B cell (primary cell): ENCODE measurements around the gene EBF3. TPM values are rescaled to one million over a fixed set of nuclear protein-coding genes. Genes with fewer than 3 reads are reported as not detected.

ENCODE experiments used
- ATAC-seq: fragments of 200-7000 bp; cut with Tn5 transposase; one replicate; pipeline ENCODE4 v1.10.0; 2021; ENCODE audit warnings: low read depth, mild to moderate bottlenecking, moderate number of reproducible peaks, moderate library complexity
- CTCF ChIA-PET: fragments of 350-600 bp; sonication (Branson Sonifier 250); formaldehyde crosslinking; loops from one replicate; lab custom pipeline; 2021; ENCODE audit warnings: antibody characterized with exemption, inconsistent platforms; lab: Charles Lee
- POLR2A ChIA-PET: fragments of 350-600 bp; sonication (Branson Sonifier 250); formaldehyde crosslinking; loops from one replicate; lab custom pipeline; 2021; ENCODE audit warnings: antibody characterized with exemption; lab: Charles Lee
- DNase-seq: peaks from one replicate; pipeline ENCODE4 v3.0.0; 2013
- H2AFZ ChIP-seq: 2 replicates; pipeline ENCODE4 v1.6.1; 2012; ENCODE audit warnings: mild to moderate bottlenecking, low read depth, low read length; ENCODE audit not compliant: insufficient read depth, poor library complexity, severe bottlenecking
- H3K27ac ChIP-seq, 2 donors: 1 replicate in 1 of 2; 2 replicates in 1 of 2; pipeline ENCODE4 v1.5.1; 2012 to 2013; ENCODE audit warnings: low read length in 2 of 2, mild to moderate bottlenecking in 2 of 2, moderate library complexity in 1 of 2
- H3K27me3 ChIP-seq, 4 experiments: fragments of 200-600 bp in 1 of 4; sonication (generic) in 1 of 4; replicated peaks in 1 of 4; 1 replicate in 2 of 4; 2 replicates in 2 of 4; pipeline versions ENCODE4 v1.6.1 to v1.7.0; 2013 to 2016; ENCODE audit warnings: low read length in 3 of 4, mild to moderate bottlenecking in 2 of 4, mixed read lengths in 1 of 4, moderate library complexity in 1 of 4; ENCODE audit not compliant: insufficient read depth in 4 of 4, control insufficient read depth in 3 of 4; ENCODE audit errors: control extremely low read depth in 1 of 4
- H3K36me3 ChIP-seq, 2 experiments: replicated peaks in 1 of 2; 1 replicate in 1 of 2; 2 replicates in 1 of 2; pipeline versions ENCODE4 v1.6.1 to v1.7.1; 2013; ENCODE audit warnings: low read length in 1 of 2; ENCODE audit not compliant: insufficient read depth in 2 of 2, control insufficient read depth in 1 of 2; ENCODE audit errors: control extremely low read depth in 1 of 2, extremely low read depth in 1 of 2
- H3K4me1 ChIP-seq, 2 donors: fragments of 200-600 bp in 1 of 2; sonication (generic) in 1 of 2; 1 replicate in 1 of 2; 2 replicates in 1 of 2; pipeline versions ENCODE4 v1.5.1 to v1.6.1; 2013 to 2017; ENCODE audit warnings: low read length in 2 of 2; ENCODE audit not compliant: control insufficient read depth in 2 of 2, insufficient read depth in 2 of 2
- H3K4me2 ChIP-seq: replicated peaks from 2 replicates; pipeline ENCODE3; 2012; ENCODE audit warnings: mild to moderate bottlenecking, low read depth, low read length; ENCODE audit not compliant: poor library complexity, severe bottlenecking
- H3K4me3 ChIP-seq, 5 experiments: fragments of 200-600 bp in 1 of 5; sonication (generic) in 1 of 5; 1 replicate in 3 of 5; 2 replicates in 2 of 5; pipeline versions ENCODE4 v1.5.1 to v1.7.0; 2011 to 2016; ENCODE audit warnings: low read length in 4 of 5, mild to moderate bottlenecking in 4 of 5, low read depth in 2 of 5, control low read depth in 1 of 5, moderate library complexity in 1 of 5; ENCODE audit not compliant: insufficient read depth in 1 of 5; ENCODE audit errors: control extremely low read depth in 1 of 5, extremely low read depth in 1 of 5
- H3K79me2 ChIP-seq: fragments of 200-600 bp; sonication (generic); one replicate; pipeline ENCODE4 v1.6.0; 2016; ENCODE audit warnings: low read length; ENCODE audit not compliant: control insufficient read depth, insufficient read depth
- H3K9ac ChIP-seq: fragments of 200-600 bp; sonication (generic); 2 replicates; pipeline ENCODE4 v1.6.1; 2017; ENCODE audit warnings: mild to moderate bottlenecking, low read length, moderate library complexity
- H3K9me3 ChIP-seq, 3 donors: one replicate each; pipeline versions ENCODE4 v1.6.1 to v1.7.1; 2013; ENCODE audit warnings: low read length in 2 of 3; ENCODE audit not compliant: control insufficient read depth in 2 of 3, insufficient read depth in 1 of 3; ENCODE audit errors: control extremely low read depth in 1 of 3
- H4K20me1 ChIP-seq: 2 replicates; pipeline ENCODE4 v1.6.0; 2012; ENCODE audit warnings: mild to moderate bottlenecking, low read length; ENCODE audit not compliant: insufficient read depth, control insufficient read depth, poor library complexity, severe bottlenecking
- H3K27ac Mint-ChIP-seq: one replicate; pipeline ENCODE4 v1.8.0; 2021; ENCODE audit warnings: mixed read lengths
- H3K27me3 Mint-ChIP-seq: one replicate; pipeline ENCODE4 v1.8.0; 2021; ENCODE audit warnings: mixed read lengths
- H3K4me1 Mint-ChIP-seq: one replicate; pipeline ENCODE4 v1.8.0; 2021; ENCODE audit warnings: mixed read lengths
- H3K4me3 Mint-ChIP-seq: one replicate; pipeline ENCODE4 v1.8.0; 2021; ENCODE audit warnings: mixed read lengths
- H3K9me3 Mint-ChIP-seq: one replicate; pipeline ENCODE4 v1.8.0; 2022; ENCODE audit warnings: mixed read lengths; ENCODE audit not compliant: insufficient read depth
- EZH2 ChIP-seq: IDR thresholded peaks from 2 replicates; pipeline ENCODE4 v1.6.1; 2012; ENCODE audit warnings: borderline replicate concordance, low read depth, mild to moderate bottlenecking, moderate library complexity, low read length; ENCODE audit not compliant: insufficient read depth, poor library complexity, severe bottlenecking
- WGBS: methylation state at CpG from one replicate; pipeline ENCODE4 v1.1.5; 2013; ENCODE audit warnings: missing lambda C conversion rate; ENCODE audit not compliant: insufficient coverage; 5-methylcytosine and 5-hydroxymethylcytosine counted together
- intact Hi-C: fragments of 100-400 bp; cut with micrococcal nuclease; formaldehyde crosslinking; loops from one replicate; pipeline ENCODE4 v1.10.0; 2022
- polyA plus RNA-seq: library from polyadenylated mRNA; depleted of rRNA; stranded (reverse); fragments of >200 nt; gene quantifications from 2 replicates; pipeline ENCODE4 v1.2.3, GENCODE V29; 2012
- total RNA-seq, 2 donors: library from RNA; stranded (reverse); fragments of 120-200 nt in 1 of 2; gene quantifications; 1 replicate in 1 of 2; 2 replicates in 1 of 2; pipeline versions ENCODE4 v1.2.3 to v1.2.4, GENCODE V29; 2013 to 2022
- TF ChIP-seq, protein P1 (sequence below): fragments of 200-600 bp; IDR thresholded peaks from one replicate; pipeline ENCODE4 v1.8.0; 2022; ENCODE audit warnings: antibody characterized with exemption, mild to moderate bottlenecking

Gene EBF3
- total and polyA plus RNA-seq, 2 donors (not counting 1 experiment from before 2014, with no cell fraction given), result not detected

DNA sequence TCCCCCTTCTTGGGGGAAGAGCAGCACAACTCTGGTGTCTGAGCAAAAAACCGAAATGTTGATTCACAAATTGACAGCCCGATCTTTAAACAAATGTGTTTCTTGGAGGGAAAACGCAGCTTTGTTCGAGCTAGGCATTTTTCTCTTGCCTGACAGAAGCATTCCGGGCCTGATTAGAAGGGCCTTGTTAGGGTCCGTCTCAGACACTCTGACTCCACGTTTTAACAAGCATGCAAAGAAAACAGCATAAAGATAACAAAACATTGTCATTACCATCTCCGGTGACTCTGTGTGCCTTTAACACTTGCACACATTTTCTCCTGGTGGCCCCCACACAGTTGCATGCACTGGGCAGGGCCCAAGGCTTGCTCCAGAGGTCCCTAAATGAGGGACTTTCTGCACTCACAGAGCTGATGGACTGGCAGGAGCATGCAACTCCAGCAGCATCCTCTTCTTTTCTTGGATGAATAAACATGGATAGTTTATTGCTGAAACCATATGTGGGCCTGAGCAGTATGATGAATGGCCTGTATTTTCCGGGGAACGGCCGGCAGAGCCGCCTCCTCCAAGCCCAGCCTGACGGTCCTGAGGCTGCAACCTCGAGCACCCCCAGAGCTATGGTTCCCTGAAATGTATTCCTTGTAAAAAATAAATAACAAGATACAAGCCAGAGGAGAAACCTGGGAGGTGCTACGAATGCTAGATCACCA lies 50.9 kb downstream of the EBF3 start:
- H3K4me3 ChIP-seq, result no peak overlapping the region
- H3K27ac ChIP-seq, result no peak overlapping the region
- H3K36me3 ChIP-seq, result no peaks in the 10 kb centered on the region
- ATAC-seq, result no peak
- TF ChIP-seq, protein P1, sequence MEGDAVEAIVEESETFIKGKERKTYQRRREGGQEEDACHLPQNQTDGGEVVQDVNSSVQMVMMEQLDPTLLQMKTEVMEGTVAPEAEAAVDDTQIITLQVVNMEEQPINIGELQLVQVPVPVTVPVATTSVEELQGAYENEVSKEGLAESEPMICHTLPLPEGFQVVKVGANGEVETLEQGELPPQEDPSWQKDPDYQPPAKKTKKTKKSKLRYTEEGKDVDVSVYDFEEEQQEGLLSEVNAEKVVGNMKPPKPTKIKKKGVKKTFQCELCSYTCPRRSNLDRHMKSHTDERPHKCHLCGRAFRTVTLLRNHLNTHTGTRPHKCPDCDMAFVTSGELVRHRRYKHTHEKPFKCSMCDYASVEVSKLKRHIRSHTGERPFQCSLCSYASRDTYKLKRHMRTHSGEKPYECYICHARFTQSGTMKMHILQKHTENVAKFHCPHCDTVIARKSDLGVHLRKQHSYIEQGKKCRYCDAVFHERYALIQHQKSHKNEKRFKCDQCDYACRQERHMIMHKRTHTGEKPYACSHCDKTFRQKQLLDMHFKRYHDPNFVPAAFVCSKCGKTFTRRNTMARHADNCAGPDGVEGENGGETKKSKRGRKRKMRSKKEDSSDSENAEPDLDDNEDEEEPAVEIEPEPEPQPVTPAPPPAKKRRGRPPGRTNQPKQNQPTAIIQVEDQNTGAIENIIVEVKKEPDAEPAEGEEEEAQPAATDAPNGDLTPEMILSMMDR, result no peak
- no peak for TF ChIP-seq EZH2
- H3K9ac ChIP-seq, result no peak overlapping the region
- no peaks in the 10 kb centered on the region for H3K79me2 ChIP-seq
- intact Hi-C loops, result no loop called here
- H3K27me3 ChIP-seq, result no peaks in the 10 kb centered on the region
- Mint-ChIP-seq H3K27me3 (no peaks in the 10 kb centered on the region), H3K4me1 (no peaks in the 10 kb centered on the region), H3K4me3 (no peak overlapping the region), H3K27ac (no peak overlapping the region), H3K9me3 (no peaks in the 10 kb centered on the region)
- 79% methylated on average over 12 of the region's 15 CpGs for WGBS
- no peaks in the 10 kb centered on the region for H3K9me3 ChIP-seq
- no peak for DNase-seq
- H3K4me1 ChIP-seq, result no peaks in the 10 kb centered on the region
- no peaks in the 10 kb centered on the region for H4K20me1 ChIP-seq
- H3K4me2 ChIP-seq, result no peak overlapping the region
- ChIA-PET POLR2A (no interaction called here), CTCF (no interaction called here)
- no peak overlapping the region for H2AFZ ChIP-seq

DNA sequence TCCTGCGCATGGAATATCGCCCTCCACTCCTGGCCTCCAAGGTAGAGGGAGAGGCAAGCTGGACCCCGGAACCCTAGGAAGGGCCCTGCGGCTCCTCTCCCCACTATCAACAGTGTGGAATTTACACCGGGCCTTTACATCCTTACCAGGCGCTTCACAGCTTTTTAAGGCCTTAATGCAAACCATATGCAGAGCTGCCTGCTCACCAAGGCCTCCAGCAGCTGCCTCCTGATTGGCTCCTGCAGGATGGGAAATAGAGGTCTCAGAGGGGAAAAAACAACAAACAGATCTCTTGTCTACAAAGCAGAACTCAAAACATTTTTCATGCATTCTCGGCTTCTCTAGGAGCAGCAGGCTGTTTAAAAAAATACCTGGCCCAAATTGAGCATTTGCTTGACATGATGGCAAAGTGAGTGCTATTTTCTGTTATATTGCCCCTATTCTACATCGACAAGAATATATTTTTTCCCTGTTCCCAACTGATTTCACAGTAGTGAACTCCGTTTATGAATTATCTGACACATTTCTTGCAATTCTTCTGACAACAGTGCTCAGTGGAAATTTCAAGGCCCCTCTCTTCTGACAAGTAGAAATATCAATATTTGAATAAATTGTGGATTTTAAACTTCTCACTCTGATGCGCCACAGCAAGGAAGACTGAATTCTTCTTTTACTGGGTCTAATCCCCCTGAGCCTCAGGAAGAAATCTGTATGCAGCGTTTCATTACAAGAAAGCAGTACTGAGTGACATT lies 51.7 kb downstream of the EBF3 start:
- no peak overlapping the region for H2AFZ ChIP-seq
- no peak overlapping the region for H3K4me3 ChIP-seq
- ATAC-seq (no peak), DNase-seq (no peak)
- Mint-ChIP-seq H3K27ac (no peak overlapping the region), H3K4me3 (no peak overlapping the region), H3K27me3 (no peaks in the 10 kb centered on the region), H3K4me1 (no peaks in the 10 kb centered on the region), H3K9me3 (no peaks in the 10 kb centered on the region)
- no peaks in the 10 kb centered on the region for H3K4me1 ChIP-seq
- WGBS, result 93% methylated on average over 8 of the region's 11 CpGs
- CTCF ChIA-PET, result no interaction called here
- intact Hi-C loops, result no loop called here
- H3K36me3 ChIP-seq, result no peaks in the 10 kb centered on the region
- no peaks in the 10 kb centered on the region for H3K79me2 ChIP-seq
- H3K9me3 ChIP-seq, result no peaks in the 10 kb centered on the region
- no peaks in the 10 kb centered on the region for H3K27me3 ChIP-seq
- no peak overlapping the region for H3K27ac ChIP-seq
- TF ChIP-seq EZH2, result no peak
- TF ChIP-seq, protein P1, result no peak
- no peak overlapping the region for H3K9ac ChIP-seq
- POLR2A ChIA-PET, result no interaction called here
- no peaks in the 10 kb centered on the region for H4K20me1 ChIP-seq
- H3K4me2 ChIP-seq, result no peak overlapping the region
